AG08395 (cell line): ENCODE measurements around the gene LRRC30.
A peak's percentile ranks its signal among the peaks of the same experiment; 100 is the strongest.

Experiments used
- DNase-seq: peaks from one replicate; pipeline ENCODE4 v3.0.0; 2012; ENCODE audit warnings: mixed read lengths, low spot score

LRRC30 gene

GRCh38 chr18:7237673-7238272 is 6.9 kb downstream of the LRRC30 start:
- no peak for DNase-seq

GRCh38 chr18:7242926-7243325 is 12.0 kb downstream of the LRRC30 start:
- DNase-seq, result no peak

- no peak for DNase-seq
These were observed 18.0 kb downstream of the LRRC30 start for GRCh38 chr18:7248877-7249276.

GRCh38 chr18:7254163-7254562 is 23.3 kb downstream of the LRRC30 start:
- DNase-seq, result no peak

- no peak for DNase-seq
These were observed 24.2 kb downstream of the LRRC30 start for GRCh38 chr18:7255054-7255453.

- DNase-seq, result no peak
These were observed 24.8 kb downstream of the LRRC30 start for GRCh38 chr18:7255643-7256042.

GRCh38 chr18:7256618-7257425 is 25.9 kb downstream of the LRRC30 start:
- DNase-seq, result no peak

GRCh38 chr18:7257426-7257740 is 26.5 kb downstream of the LRRC30 start:
- no peak for DNase-seq

- DNase-seq, result no peak
These were observed 28.6 kb downstream of the LRRC30 start for GRCh38 chr18:7259475-7259874.

- no peak for DNase-seq
These were observed 30.3 kb downstream of the LRRC30 start for GRCh38 chr18:7261199-7261598.

- no peak for DNase-seq
These were observed 37.1 kb downstream of the LRRC30 start for GRCh38 chr18:7267973-7268372.

GRCh38 chr18:7269942-7270341 is 39.1 kb downstream of the LRRC30 start:
- no peak for DNase-seq

- DNase-seq, result peak; percentile 31
These were observed 41.6 kb downstream of the LRRC30 start for GRCh38 chr18:7272311-7273049.

- peak; percentile 54 for DNase-seq
These were observed 42.5 kb downstream of the LRRC30 start for GRCh38 chr18:7273301-7273921.

- no peak for DNase-seq
These were observed 50.7 kb downstream of the LRRC30 start for GRCh38 chr18:7281579-7281978.
